Measurements from ENCODE around the gene MSRB1. TPM values are rescaled to one million over a fixed set of nuclear protein-coding genes. Genes with fewer than 3 reads are reported as not detected.
A peak's percentile ranks its signal among the peaks of the same experiment; 100 is the strongest.

MSRB1 gene
- total and polyA plus RNA-seq, 2 of the 13 experiments (the other 11 are each of a cell fraction or from before 2014, with no cell fraction given) = 32.1 to 75.4 TPM

DNA sequence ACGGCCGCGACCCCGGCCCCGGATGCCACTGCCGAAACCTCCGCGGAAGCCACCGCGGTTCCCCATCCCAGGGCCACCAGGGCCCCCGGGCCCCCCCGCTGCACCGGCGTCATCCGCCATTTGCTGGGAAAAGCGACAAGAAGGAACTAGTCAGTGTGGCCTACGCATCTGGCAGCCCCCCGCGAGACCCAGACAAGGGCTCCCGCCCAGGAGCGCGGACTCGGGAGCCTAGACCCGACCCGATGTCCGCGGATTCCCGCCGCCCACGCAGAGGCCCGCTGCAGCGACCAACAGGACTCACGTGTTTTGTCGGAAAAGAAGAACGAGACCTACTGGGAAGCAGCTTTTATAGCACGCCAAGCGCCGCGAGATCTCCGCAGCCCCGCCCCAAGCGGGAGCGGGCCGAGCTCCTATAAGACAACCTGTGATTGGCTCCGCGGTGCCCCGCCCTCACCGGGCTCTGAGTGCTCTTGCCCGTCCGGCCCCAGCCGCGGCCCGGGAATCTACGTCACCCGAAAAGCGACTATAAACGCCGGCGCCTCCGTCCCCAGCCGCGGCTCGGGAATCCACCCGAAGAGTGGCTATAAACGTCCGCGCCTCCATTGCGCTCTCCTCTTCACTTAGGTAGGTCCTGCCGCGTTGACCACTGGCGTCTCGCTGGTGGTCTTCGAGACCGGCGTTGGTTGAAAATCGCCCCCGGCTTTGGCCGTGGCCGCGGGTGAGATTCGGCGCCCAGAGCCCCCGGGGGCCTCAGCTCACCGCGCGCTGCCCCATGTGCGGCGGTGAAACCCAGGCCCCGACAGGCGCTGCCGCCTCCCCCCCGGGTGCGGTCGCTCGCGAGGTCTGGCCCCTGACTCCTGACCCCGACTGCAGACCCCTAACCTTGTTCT, 21.8 kb upstream of the MSRB1 start, which contains the start of gene RPS2 (continued):
- TF ChIP-seq, protein P1, sequence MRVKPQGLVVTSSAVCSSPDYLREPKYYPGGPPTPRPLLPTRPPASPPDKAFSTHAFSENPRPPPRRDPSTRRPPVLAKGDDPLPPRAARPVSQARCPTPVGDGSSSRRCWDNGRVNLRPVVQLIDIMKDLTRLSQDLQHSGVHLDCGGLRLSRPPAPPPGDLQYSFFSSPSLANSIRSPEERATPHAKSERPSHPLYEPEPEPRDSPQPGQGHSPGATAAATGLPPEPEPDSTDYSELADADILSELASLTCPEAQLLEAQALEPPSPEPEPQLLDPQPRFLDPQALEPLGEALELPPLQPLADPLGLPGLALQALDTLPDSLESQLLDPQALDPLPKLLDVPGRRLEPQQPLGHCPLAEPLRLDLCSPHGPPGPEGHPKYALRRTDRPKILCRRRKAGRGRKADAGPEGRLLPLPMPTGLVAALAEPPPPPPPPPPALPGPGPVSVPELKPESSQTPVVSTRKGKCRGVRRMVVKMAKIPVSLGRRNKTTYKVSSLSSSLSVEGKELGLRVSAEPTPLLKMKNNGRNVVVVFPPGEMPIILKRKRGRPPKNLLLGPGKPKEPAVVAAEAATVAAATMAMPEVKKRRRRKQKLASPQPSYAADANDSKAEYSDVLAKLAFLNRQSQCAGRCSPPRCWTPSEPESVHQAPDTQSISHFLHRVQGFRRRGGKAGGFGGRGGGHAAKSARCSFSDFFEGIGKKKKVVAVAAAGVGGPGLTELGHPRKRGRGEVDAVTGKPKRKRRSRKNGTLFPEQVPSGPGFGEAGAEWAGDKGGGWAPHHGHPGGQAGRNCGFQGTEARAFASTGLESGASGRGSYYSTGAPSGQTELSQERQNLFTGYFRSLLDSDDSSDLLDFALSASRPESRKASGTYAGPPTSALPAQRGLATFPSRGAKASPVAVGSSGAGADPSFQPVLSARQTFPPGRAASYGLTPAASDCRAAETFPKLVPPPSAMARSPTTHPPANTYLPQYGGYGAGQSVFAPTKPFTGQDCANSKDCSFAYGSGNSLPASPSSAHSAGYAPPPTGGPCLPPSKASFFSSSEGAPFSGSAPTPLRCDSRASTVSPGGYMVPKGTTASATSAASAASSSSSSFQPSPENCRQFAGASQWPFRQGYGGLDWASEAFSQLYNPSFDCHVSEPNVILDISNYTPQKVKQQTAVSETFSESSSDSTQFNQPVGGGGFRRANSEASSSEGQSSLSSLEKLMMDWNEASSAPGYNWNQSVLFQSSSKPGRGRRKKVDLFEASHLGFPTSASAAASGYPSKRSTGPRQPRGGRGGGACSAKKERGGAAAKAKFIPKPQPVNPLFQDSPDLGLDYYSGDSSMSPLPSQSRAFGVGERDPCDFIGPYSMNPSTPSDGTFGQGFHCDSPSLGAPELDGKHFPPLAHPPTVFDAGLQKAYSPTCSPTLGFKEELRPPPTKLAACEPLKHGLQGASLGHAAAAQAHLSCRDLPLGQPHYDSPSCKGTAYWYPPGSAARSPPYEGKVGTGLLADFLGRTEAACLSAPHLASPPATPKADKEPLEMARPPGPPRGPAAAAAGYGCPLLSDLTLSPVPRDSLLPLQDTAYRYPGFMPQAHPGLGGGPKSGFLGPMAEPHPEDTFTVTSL (CRISPR knock-in tag; IDR thresholded peaks at IDR 0.05; ENCODE audit: borderline replicate concordance) = peak; percentile 36; the same call in 1 of the 2 replicates
- TF ChIP-seq RNF2 (conservative IDR thresholded peaks at IDR 0.05; ENCODE audit: low read depth) = no peak
- peak; percentile 69 for TF ChIP-seq ASH2L (IDR thresholded peaks at IDR 0.05; ENCODE audit: insufficient read length, low read depth, low read length)
- TF ChIP-seq ZNF253 (CRISPR knock-in tag; IDR thresholded peaks at IDR 0.05; ENCODE audit: borderline replicate concordance) = no peak
- peak; percentile 70 for TF ChIP-seq ZNF143 (CRISPR knock-in tag; IDR thresholded peaks at IDR 0.05)
- no peak for TF ChIP-seq ZBTB1 (CRISPR knock-in tag; IDR thresholded peaks at IDR 0.05; ENCODE audit: borderline replicate concordance)
- peak; percentile 82 for TF ChIP-seq RBM22 (optimal IDR thresholded peaks at IDR 0.05; ENCODE audit: low read length)
- TF ChIP-seq ZNF260 (CRISPR knock-in tag; IDR thresholded peaks at IDR 0.05; ENCODE audit: borderline replicate concordance, low read depth) = no peak
- TF ChIP-seq NFKBIZ (CRISPR knock-in tag; IDR thresholded peaks at IDR 0.05) = peak; percentile 70; the same call in 1 of the 2 replicates
- no peak for TF ChIP-seq BRCA1 (CRISPR knock-in tag; IDR thresholded peaks at IDR 0.05)
- no peak; the same call in 1 of the 2 replicates for TF ChIP-seq ZNF225 (CRISPR knock-in tag; IDR thresholded peaks at IDR 0.05)
- 0 out of 2 replicates have a peak, but pooled peaks have one; percentile 3 for TF ChIP-seq ZNF878 (CRISPR knock-in tag; IDR thresholded peaks at IDR 0.05)
- peak; percentile 67 for TF ChIP-seq SALL1 (CRISPR knock-in tag; IDR thresholded peaks at IDR 0.05)
- TF ChIP-seq, protein P2, sequence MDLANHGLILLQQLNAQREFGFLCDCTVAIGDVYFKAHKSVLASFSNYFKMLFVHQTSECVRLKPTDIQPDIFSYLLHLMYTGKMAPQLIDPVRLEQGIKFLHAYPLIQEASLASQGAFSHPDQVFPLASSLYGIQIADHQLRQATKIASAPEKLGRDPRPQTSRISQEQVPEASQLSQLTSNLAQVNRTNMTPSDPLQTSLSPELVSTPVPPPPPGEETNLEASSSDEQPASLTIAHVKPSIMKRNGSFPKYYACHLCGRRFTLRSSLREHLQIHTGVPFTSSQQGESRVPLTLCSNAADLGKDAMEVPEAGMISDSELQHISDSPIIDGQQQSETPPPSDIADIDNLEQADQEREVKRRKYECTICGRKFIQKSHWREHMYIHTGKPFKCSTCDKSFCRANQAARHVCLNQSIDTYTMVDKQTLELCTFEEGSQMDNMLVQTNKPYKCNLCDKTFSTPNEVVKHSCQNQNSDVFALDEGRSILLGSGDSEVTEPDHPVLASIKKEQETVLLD (CRISPR knock-in tag; IDR thresholded peaks at IDR 0.05; ENCODE audit: low read depth) = peak; percentile 73
- no peak; the same call in 1 of the 2 replicates for TF ChIP-seq KLF11 (CRISPR knock-in tag; IDR thresholded peaks at IDR 0.05)
- TF ChIP-seq TEAD2 (CRISPR knock-in tag; IDR thresholded peaks at IDR 0.05) = 0 out of 2 replicates have a peak, but pooled peaks have one; percentile 25
- no peak for TF ChIP-seq HNRNPUL1 (IDR thresholded peaks at IDR 0.05; ENCODE audit: low read depth, low read length)
- TF ChIP-seq ZNF772 (CRISPR knock-in tag; IDR thresholded peaks at IDR 0.05) = peak; percentile 91
- TF ChIP-seq ZNF331 (CRISPR knock-in tag; IDR thresholded peaks at IDR 0.05) = no peak; the same call in 1 of the 2 replicates
- TF ChIP-seq, protein P3, sequence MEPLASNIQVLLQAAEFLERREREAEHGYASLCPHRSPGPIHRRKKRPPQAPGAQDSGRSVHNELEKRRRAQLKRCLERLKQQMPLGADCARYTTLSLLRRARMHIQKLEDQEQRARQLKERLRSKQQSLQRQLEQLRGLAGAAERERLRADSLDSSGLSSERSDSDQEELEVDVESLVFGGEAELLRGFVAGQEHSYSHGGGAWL (CRISPR knock-in tag; IDR thresholded peaks at IDR 0.05) = peak; percentile 85
- peak; percentile 57; the same call in 1 of the 2 replicates for TF ChIP-seq MZF1 (CRISPR knock-in tag; IDR thresholded peaks at IDR 0.05; ENCODE audit: borderline replicate concordance)
- TF ChIP-seq ZNF484 (CRISPR knock-in tag; IDR thresholded peaks at IDR 0.05; ENCODE audit: borderline replicate concordance, low read depth) = no peak

Data from HepG2 (cell line).